Gastrocnemius medialis (tissue), 4 donors: Measurements from ENCODE around the gene ASB5. TPM values are rescaled to one million over a fixed set of nuclear protein-coding genes. Genes with fewer than 3 reads are reported as not detected.

Experiments
- ATAC-seq, 2 donors: fragments of 150-250 bp; one replicate each; pipeline ENCODE4 v1.9.1; 2016
- DNase-seq, 2 donors: peaks; one replicate each; pipeline ENCODE4 v3.0.0-alpha.2; 2019
- H3K27ac ChIP-seq, 4 donors: fragments of 200-600 bp; sonication (generic); 1 replicate in 1 of 4; 2 replicates in 3 of 4; pipeline ENCODE4 v1.5.1; 2016 to 2018; ENCODE audit warnings: mild to moderate bottlenecking in 2 of 4, moderate library complexity in 1 of 4
- H3K27me3 ChIP-seq, 3 donors: fragments of 200-600 bp; sonication (generic) in 2 of 3; 1 replicate in 1 of 3; 2 replicates in 2 of 3; pipeline versions ENCODE4 v1.5.1 to v1.6.0; 2016 to 2019; ENCODE audit warnings: mild to moderate bottlenecking in 1 of 3, moderate library complexity in 1 of 3
- H3K36me3 ChIP-seq, 2 donors: fragments of 200-600 bp; sonication (generic) in 1 of 2; one replicate each; pipeline ENCODE4 v1.5.1; 2017 to 2018
- H3K4me1 ChIP-seq, 2 donors: fragments of 200-600 bp; sonication (generic) in 1 of 2; one replicate each; pipeline ENCODE4 v1.5.1; 2016 to 2017; ENCODE audit warnings: mild to moderate bottlenecking in 2 of 2
- H3K4me3 ChIP-seq, 4 donors: fragments of 200-600 bp; sonication (generic) in 3 of 4; 1 replicate in 1 of 4; 2 replicates in 3 of 4; pipeline ENCODE4 v1.5.1; 2016 to 2019; ENCODE audit warnings: mild to moderate bottlenecking in 2 of 4
- H3K9me3 ChIP-seq, 3 donors: fragments of 200-600 bp; sonication (generic) in 2 of 3; 1 replicate in 1 of 3; 2 replicates in 2 of 3; pipeline ENCODE4 v1.5.1; 2016 to 2019
- POLR2A ChIP-seq, 2 donors: fragments of 450-650 bp; IDR thresholded peaks; one replicate each; pipeline ENCODE4 v1.6.1; 2017; ENCODE audit warnings: antibody characterized with exemption in 2 of 2, mild to moderate bottlenecking in 2 of 2, moderate library complexity in 2 of 2
- in situ Hi-C, 4 donors: fragments of 200-750 bp; cut with MboI; loops; one replicate each; pipeline versions ENCODE4 v1.15.0 to v1.8.0; 2017; ENCODE audit warnings: low sequenced_read_pairs in 4 of 4
- intact Hi-C: fragments of 100-400 bp; cut with DNase I; formaldehyde crosslinking; loops from one replicate; pipeline ENCODE4 v1.15.1; 2023; ENCODE audit warnings: low total_unique reads
- total RNA-seq, 4 donors: library from RNA; depleted of rRNA; stranded (reverse); fragments of >200 nt; gene quantifications; one replicate each; pipeline versions ENCODE4 v1.1.0 to v1.2.3, GENCODE V29; 2016
- TF ChIP-seq, protein P1 (sequence below), 5 experiments: fragments of 450-650 bp in 3 of 5; fragments of 200-600 bp in 2 of 5; sonication (generic) in 2 of 5; IDR thresholded peaks in 4 of 5; conservative IDR thresholded peaks in 1 of 5; 1 replicate in 4 of 5; 2 replicates in 1 of 5; pipeline ENCODE4 v1.5.1; 2016 to 2019; ENCODE audit warnings: antibody characterized with exemption in 5 of 5, mild to moderate bottlenecking in 3 of 5, moderate library complexity in 3 of 5

The ASB5 gene
- total RNA-seq, 4 donors from 2014 or later: 48.7 to 284 (median 179) TPM

DNA sequence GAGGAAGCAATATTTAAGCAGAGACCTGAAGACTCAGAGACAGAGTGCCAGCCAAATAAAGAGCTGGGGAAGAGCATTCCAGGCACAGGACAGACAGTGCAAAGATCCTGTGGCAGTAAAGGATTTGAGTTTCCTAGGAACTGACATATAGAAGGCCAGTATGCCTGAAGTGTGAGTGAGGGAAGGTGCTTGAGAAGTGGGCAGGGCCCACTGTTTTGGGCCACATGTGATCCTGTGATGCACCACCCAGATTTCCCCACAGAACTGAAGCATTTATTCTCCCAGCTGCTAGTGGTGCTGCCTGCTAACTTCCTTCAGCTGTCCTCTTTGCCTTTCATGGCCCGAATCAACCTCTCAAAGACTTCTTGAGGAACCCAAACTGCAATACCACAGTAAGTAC lies 23.9 kb upstream of the ASB5 start:
- in situ Hi-C loops: no loop called here
- no peak for DNase-seq

GRCh38 chr4:176291748-176292147 lies 22.7 kb upstream of the ASB5 start:
- Histone ChIP-seq H3K4me3 (no peak overlapping the region), H3K36me3 (no peaks in the 10 kb centered on the region), H3K27ac (no peak overlapping the region), H3K4me1 (no peaks in the 10 kb centered on the region), H3K9me3 (no peaks in the 10 kb centered on the region), H3K27me3 (no peaks in the 10 kb centered on the region)
- no peak for ATAC-seq
- TF ChIP-seq, protein P1, sequence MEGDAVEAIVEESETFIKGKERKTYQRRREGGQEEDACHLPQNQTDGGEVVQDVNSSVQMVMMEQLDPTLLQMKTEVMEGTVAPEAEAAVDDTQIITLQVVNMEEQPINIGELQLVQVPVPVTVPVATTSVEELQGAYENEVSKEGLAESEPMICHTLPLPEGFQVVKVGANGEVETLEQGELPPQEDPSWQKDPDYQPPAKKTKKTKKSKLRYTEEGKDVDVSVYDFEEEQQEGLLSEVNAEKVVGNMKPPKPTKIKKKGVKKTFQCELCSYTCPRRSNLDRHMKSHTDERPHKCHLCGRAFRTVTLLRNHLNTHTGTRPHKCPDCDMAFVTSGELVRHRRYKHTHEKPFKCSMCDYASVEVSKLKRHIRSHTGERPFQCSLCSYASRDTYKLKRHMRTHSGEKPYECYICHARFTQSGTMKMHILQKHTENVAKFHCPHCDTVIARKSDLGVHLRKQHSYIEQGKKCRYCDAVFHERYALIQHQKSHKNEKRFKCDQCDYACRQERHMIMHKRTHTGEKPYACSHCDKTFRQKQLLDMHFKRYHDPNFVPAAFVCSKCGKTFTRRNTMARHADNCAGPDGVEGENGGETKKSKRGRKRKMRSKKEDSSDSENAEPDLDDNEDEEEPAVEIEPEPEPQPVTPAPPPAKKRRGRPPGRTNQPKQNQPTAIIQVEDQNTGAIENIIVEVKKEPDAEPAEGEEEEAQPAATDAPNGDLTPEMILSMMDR (IDR thresholded peaks at IDR 0.05 in 4 of 5, conservative IDR thresholded peaks at IDR 0.05 in 1 of 5): no peak
- no peak for TF ChIP-seq POLR2A (IDR thresholded peaks at IDR 0.05)
- no peak for DNase-seq
- intact Hi-C loops: no loop called here
- in situ Hi-C loops: no loop called here

More for the DNA sequence above, 23.9 kb upstream of the ASB5 start:
- TF ChIP-seq, protein P1 (IDR thresholded peaks at IDR 0.05 in 4 of 5, conservative IDR thresholded peaks at IDR 0.05 in 1 of 5): no peak
- TF ChIP-seq POLR2A (IDR thresholded peaks at IDR 0.05): no peak
- H3K4me3 ChIP-seq: no peak overlapping the region
- intact Hi-C loops: no loop called here
- H3K27ac ChIP-seq: no peak overlapping the region
- H3K36me3 ChIP-seq: no peaks in the 10 kb centered on the region
- ATAC-seq: no peak
- no peaks in the 10 kb centered on the region for H3K9me3 ChIP-seq
- H3K27me3 ChIP-seq: no peaks in the 10 kb centered on the region
- no peaks in the 10 kb centered on the region for H3K4me1 ChIP-seq

GRCh38 chr4:176290520-176290919 lies 21.5 kb upstream of the ASB5 start:
- in situ Hi-C loops: no loop called here
- TF ChIP-seq, protein P1 (IDR thresholded peaks at IDR 0.05 in 4 of 5, conservative IDR thresholded peaks at IDR 0.05 in 1 of 5): no peak
- no peak for TF ChIP-seq POLR2A (IDR thresholded peaks at IDR 0.05)
- Histone ChIP-seq H3K9me3 (no peaks in the 10 kb centered on the region), H3K4me3 (no peak overlapping the region), H3K27me3 (no peaks in the 10 kb centered on the region), H3K4me1 (no peaks in the 10 kb centered on the region), H3K27ac (no peak overlapping the region), H3K36me3 (no peaks in the 10 kb centered on the region)
- intact Hi-C loops: no loop called here
- no peak for DNase-seq
- ATAC-seq: no peak

- Histone ChIP-seq H3K36me3 (no peaks in the 10 kb centered on the region), H3K27me3 (no peaks in the 10 kb centered on the region), H3K4me3 (no peak overlapping the region), H3K4me1 (no peaks in the 10 kb centered on the region), H3K27ac (no peak overlapping the region), H3K9me3 (no peaks in the 10 kb centered on the region)
- TF ChIP-seq, protein P1 (IDR thresholded peaks at IDR 0.05 in 4 of 5, conservative IDR thresholded peaks at IDR 0.05 in 1 of 5): no peak
- no peak for TF ChIP-seq POLR2A (IDR thresholded peaks at IDR 0.05)
- in situ Hi-C loops: no loop called here
- no peak for ATAC-seq
- intact Hi-C loops: no loop called here
- no peak for DNase-seq
Measured at GRCh38 chr4:176289561-176289960, 20.5 kb upstream of the ASB5 start.

DNA sequence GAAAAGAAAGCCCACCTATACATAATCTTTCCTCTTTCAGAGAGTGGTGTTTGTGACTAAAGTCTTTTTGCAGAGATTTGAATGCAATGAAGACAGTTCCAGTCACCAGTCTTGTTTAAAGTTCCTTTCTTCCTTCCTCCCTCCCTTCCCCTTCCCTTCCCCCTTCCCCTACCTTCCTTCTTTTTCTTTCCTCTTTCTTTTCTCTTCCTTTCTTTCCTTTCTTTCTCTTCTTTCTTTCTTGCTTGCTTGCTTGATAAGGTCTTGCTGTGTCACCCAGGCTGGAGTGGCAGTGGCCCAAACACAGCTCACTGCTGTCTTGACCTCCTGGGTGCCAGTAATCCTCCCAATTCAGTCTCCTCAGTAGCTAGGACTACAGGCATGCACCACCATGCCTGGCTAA lies 19.0 kb upstream of the ASB5 start:
- no peak overlapping the region for H3K27ac ChIP-seq
- H3K4me1 ChIP-seq: no peaks in the 10 kb centered on the region
- intact Hi-C loops: no loop called here
- TF ChIP-seq POLR2A (IDR thresholded peaks at IDR 0.05): no peak
- TF ChIP-seq, protein P1 (IDR thresholded peaks at IDR 0.05 in 4 of 5, conservative IDR thresholded peaks at IDR 0.05 in 1 of 5): no peak
- no peaks in the 10 kb centered on the region for H3K27me3 ChIP-seq
- no peaks in the 10 kb centered on the region for H3K9me3 ChIP-seq
- no peaks in the 10 kb centered on the region for H3K36me3 ChIP-seq
- ATAC-seq (no peak), DNase-seq (no peak)
- H3K4me3 ChIP-seq: no peak overlapping the region
- in situ Hi-C loops: no loop called here
